HG02610 (cell line): ENCODE data around the gene LCE2A.
A peak's percentile ranks its signal among the peaks of the same experiment; 100 is the strongest.
"Not testable (repeated sequence)": the region's sequence is repeated elsewhere in the genome, so short reads cannot be mapped to it uniquely, and the experiment has no call there.

Experiments used
- ATAC-seq: cut with Tn5 transposase; IDR thresholded peaks from one replicate; pipeline ENCODE4 v1.9.1; 2021; ENCODE audit warnings: mild to moderate bottlenecking, moderate library complexity; ENCODE audit not compliant: unreplicated experiment

Gene LCE2A

GRCh38 chr1:152697701-152698600, at the start of gene LCE2A:
Gene LCE2A, plus strand, starts transcription at chr1:152698345. Its CDS starts 557 bp downstream, at chr1:152698902.
- ATAC-seq = no peak

DNA sequence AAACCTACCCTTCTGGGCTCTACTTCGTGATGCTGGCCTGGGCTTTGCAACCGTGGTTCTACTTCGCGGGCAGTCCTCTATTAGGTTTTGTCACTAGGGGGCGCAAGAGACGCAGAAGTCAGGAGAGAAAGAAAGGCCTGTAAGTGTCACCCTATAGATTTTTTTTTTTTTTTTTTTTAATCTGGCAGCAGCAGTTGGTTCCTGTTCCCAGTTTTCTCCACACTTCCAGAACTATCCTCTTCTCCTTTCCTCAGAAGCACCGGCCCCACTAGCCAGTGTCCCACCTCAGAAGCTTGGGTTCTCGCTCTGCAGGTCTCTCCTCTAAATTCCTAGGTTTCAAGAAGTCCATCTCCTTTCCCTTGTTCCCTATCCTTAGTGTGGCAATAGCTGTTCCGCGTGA, 44.0 kb upstream of the LCE2A start:
- ATAC-seq = peak; percentile 41

- no peak for ATAC-seq
Measured at GRCh38 chr1:152656459-152656858, 41.7 kb upstream of the LCE2A start.

DNA sequence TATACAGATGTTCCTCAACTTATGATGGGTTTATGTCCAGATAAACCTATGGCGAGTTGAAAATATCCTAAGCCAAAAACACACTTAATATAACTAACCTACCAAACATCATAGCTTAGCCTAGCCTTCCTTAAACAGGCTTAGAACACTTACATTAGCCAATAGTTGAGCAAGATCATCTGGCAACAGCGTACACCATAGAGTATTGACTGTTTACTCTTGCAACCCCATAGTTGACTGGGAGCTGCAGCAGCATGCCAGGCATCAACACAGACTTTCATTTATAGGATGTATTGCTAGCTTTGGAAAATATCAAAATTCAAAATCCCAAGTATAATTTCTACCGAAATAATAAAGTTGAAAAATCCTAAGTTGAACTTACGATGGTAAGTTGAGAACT, 40.5 kb upstream of the LCE2A start:
- ATAC-seq = no peak

GRCh38 chr1:152658649-152659048, 39.5 kb upstream of the LCE2A start:
- no peak for ATAC-seq

DNA sequence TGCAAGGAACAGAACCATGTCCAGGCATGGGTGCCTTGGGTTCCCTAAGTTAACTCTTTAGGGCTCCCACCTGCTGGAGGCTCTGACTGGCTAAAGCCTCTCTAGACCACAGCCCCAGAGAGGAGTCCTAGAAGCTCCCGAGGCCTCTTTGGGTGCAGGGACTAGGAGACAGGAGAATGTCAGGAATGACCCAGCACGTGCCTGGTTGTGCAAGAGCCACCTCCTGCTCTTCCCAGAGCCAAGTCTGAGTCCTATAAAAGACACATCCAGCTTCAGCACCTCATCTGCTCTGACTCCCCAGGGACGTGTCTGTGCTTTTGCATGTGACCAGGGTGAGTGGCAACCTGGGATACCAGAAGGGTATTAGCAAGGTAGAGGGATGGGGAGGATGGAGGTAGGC, 35.0 kb upstream of the LCE2A start, which contains the start of gene LCE2D:
Gene LCE2D (plus strand): TSS at position 283 of the 400 bp plus-strand sequence. CDS start 726 bp downstream, outside the sequence.
- no peak for ATAC-seq

DNA sequence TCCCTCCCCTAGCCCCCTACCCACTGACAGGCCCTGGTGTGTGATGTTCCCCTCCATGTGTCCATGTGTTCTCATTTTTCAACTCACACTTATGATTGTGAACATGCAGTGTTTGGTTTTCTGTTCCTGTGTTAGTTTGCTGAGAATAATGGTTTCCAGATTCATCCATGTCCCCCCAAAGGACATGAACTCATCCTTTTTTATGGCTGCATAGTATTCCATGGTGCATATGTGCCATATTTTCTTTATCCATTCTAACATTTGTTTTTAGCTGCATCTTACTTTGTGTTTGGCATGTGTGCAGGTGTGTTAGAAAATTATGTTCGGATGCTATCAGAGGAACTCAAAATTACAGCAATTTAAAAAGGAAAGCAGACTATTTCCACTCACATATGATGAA, 32.0 kb upstream of the LCE2A start:
- not testable (repeated sequence) for ATAC-seq

- ATAC-seq = no peak
Measured at GRCh38 chr1:152667648-152668047, 30.5 kb upstream of the LCE2A start.

GRCh38 chr1:152673016-152673415, 25.1 kb upstream of the LCE2A start:
- no peak for ATAC-seq

- ATAC-seq = not testable (repeated sequence)
Measured at GRCh38 chr1:152674983-152675382, 23.2 kb upstream of the LCE2A start, which contains the start of gene LCE2C. Gene LCE2C, plus strand, starts transcription at chr1:152675279. Its CDS starts 737 bp downstream, at chr1:152676016.

- ATAC-seq = no peak
Measured at GRCh38 chr1:152679459-152679858, 18.7 kb upstream of the LCE2A start.

DNA sequence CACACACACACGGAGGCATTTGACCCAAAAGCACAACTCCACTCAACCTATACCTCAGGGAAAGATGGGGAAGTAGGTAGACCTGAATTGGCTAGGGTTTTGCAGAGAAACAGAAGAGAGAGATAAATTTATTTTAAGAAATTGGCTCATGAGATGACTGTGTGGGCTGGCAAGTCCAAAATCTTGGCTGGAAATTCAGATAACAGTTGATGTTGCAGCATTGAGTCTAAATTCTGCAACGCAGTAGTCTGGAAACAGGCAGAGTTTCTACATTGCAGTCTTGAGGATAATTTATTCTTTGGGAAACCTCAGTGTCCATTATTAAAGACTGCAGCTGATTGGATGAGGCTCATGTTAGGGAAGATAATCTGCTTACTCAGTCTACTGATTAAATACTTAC, 16.5 kb upstream of the LCE2A start:
- no peak for ATAC-seq

- ATAC-seq = no peak
Measured at GRCh38 chr1:152683846-152684245, 14.3 kb upstream of the LCE2A start.

DNA sequence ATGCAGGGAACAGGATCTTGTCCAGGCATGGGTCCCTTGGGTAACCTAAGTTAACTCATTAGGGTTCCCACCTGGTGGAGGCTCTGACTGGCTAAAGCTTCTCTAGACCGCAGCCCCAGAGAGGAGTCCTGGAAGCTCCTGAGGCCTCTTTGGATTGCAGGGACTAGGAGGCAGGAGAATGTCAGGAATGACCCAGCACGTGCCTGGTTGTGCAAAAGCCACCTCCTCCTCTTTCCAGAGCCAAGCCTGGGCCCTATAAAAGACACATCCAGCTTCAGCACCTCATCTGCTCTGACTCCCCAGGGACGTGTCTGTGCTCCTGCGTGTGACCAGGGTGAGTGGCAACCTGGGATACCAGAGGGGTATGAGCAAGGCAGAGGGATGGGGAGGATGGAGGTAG, 12.3 kb upstream of the LCE2A start, which contains the start of gene LCE2B:
Gene LCE2B (plus strand): TSS at position 301 of the 400 bp plus-strand sequence. CDS start 721 bp downstream, outside the sequence.
- ATAC-seq = not testable (repeated sequence)

GRCh38 chr1:152699746-152700145, 1.6 kb downstream of the LCE2A start:
- no peak for ATAC-seq

DNA sequence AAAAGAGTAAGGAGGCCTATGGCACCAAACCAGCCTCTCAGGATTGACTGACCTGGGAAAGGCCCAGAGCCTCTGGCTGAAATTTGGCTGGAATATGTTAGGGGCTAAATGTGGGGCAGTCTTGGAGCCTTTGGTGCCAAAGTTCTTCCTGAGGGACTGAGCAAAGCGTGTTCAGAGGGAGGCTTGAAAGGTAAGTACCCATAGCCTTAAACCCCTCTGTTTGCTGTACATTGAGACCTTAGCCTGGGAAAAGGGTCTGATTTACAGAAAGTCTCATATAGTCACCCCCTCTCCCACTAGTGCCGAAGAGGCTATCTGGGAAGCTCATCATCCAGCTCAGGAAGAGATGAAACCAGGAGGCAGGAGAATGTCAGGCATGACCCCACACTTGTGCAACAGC, 9.7 kb downstream of the LCE2A start, which contains the start of gene LCE4A:
Gene LCE4A (plus strand): TSS at position 301 of the 400 bp plus-strand sequence. CDS start 916 bp downstream, outside the sequence.
- ATAC-seq = no peak

- no peak for ATAC-seq
Measured at GRCh38 chr1:152718238-152718637, 20.1 kb downstream of the LCE2A start.

DNA sequence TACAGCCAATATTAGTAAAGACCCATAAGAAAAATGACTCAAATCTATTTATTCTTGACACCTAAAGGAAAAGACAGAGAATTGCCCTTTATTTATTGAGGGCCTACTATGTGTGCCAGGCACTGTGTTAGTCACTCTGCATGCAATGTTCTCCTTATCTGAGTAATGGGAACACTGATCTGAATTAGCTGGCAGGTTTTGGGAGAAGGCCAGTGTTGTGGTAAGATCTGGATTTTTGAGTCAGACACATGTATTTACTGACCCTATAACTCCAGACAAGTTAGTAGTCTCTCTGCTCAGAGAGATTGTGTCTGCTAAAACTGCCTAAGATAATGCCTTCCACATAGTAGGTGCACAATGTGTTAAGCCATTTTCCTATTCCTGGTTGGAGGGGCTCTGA, 27.1 kb downstream of the LCE2A start:
- no peak for ATAC-seq

- no peak for ATAC-seq
Measured at GRCh38 chr1:152728986-152729385, 30.8 kb downstream of the LCE2A start.

- ATAC-seq = no peak
Measured at GRCh38 chr1:152735648-152736047, 37.5 kb downstream of the LCE2A start.

DNA sequence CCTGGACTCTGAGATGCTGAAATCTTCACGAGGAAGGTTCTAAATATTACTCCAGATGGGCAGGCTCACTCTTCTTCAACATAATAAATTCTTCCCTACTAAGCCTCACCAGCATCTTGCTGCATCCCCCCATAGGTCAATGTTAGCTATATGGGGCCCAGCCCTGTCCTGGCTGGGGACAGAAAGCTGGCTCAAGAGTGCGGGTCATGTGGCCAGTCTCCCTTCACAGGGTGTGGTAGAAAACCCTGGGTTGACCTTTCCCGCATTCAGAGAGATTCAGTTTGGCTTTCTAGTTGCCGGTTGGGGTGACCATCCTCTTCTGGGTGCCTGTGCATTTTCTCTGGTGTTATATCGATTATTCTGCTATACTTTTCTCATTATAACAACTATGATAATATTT, 39.9 kb downstream of the LCE2A start:
- no peak for ATAC-seq

DNA sequence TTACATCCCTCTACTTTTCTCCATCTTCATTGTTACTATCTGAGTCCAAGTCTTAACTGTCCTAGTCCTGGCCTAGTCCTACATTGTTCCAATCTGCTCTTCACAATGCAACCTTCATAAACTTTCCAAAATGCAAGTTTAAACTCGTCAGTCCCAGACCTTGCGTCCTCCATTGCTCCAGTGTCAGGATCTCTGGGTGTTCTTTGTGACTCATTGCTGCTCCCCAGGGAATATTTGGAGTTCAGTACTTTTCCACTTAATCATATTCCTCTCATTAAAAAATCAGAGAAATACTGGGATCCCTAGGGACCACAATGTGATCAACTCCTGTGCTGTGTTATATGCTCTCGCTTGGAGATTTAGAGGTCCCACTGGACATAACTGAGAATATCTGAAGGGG, 41.7 kb downstream of the LCE2A start:
- no peak for ATAC-seq
